OCI-LY7 (cell line): ENCODE measurements around the gene GOLGA7B.

ENCODE experiments used
- EZH2phosphoT487 ChIP-seq: fragments of 200-600 bp; sonication (generic); IDR thresholded peaks from 2 replicates; pipeline ENCODE4 v1.6.1; 2018; ENCODE audit warnings: low read depth, borderline replicate concordance, mild to moderate bottlenecking, mixed run types, antibody characterized with exemption, low read length, moderate library complexity, mixed read lengths
- TF ChIP-seq, protein P1 (sequence below): fragments of 200-600 bp; sonication (generic); conservative IDR thresholded peaks from 2 replicates; pipeline ENCODE4 v1.5.1; 2014; ENCODE audit warnings: mild to moderate bottlenecking, antibody characterized with exemption, low read length, moderate library complexity, mixed read lengths

DNA sequence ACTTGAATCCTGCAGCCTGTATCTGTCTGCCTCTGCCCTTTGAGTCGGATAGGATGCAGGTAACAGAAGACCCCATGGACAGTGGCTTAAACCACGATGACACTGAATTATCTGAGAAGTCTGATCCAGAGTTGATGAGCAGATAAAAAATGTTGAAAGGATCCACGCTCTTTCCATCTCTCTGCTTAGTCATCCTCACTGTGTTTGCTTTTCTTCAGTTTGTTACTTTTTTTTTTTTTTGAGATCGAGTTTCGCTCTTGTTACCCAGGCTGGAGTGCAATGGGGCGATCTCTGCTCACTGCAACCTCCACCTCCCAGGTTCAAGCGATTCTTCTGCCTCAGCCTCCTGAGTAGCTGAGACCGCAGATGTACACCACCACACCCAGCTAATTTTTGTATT, 36.9 kb upstream of the GOLGA7B start:
- TF ChIP-seq, protein P1, sequence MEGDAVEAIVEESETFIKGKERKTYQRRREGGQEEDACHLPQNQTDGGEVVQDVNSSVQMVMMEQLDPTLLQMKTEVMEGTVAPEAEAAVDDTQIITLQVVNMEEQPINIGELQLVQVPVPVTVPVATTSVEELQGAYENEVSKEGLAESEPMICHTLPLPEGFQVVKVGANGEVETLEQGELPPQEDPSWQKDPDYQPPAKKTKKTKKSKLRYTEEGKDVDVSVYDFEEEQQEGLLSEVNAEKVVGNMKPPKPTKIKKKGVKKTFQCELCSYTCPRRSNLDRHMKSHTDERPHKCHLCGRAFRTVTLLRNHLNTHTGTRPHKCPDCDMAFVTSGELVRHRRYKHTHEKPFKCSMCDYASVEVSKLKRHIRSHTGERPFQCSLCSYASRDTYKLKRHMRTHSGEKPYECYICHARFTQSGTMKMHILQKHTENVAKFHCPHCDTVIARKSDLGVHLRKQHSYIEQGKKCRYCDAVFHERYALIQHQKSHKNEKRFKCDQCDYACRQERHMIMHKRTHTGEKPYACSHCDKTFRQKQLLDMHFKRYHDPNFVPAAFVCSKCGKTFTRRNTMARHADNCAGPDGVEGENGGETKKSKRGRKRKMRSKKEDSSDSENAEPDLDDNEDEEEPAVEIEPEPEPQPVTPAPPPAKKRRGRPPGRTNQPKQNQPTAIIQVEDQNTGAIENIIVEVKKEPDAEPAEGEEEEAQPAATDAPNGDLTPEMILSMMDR = no peak
- no peak for TF ChIP-seq EZH2phosphoT487
